ENCODE measurements around the gene RASAL2. TPM values are rescaled to one million over a fixed set of nuclear protein-coding genes. Genes with fewer than 3 reads are reported as not detected.
"Not testable (repeated sequence)": the region's sequence is repeated elsewhere in the genome, so short reads cannot be mapped to it uniquely, and the experiment has no call there.

The RASAL2 gene
- total and polyA plus RNA-seq, 10 donors = 0.42 to 24.4 (median 14.6) TPM

DNA sequence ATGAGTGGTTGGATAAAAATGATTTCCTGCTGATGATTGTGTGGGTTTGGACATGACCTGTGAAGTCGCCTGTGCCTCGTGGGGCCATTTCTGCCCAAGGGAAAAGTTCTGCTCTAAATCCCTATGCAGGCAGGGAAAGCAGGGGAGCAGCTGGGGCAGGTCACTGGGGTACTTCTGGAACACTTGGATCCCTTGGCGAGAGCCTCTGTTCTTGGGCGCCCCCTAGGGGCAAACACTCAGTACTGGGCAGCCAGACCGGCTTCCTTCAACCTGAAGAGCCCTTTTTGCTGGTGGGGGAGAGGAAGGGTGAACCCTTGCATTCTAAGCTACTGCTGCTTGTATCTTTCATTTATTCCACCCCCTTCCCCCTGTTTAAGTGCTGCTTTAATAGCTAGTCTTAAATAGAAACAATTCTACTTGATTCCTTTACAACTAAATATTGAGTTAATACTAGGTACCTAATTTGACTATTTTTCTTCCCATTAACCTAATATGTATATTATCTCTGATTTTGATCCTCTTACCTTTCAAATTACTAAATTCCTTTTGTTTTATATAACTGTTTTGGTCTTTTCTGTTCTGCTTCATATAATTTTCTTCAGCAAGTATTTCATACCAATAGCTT, 407.9 kb downstream of the RASAL2 start:
- peak; percentile 86 for DNase-seq
- Histone ChIP-seq H3K36me3 (no peaks in the 10 kb centered on the region), H3K9me3 (no peaks in the 10 kb centered on the region), H3K4me1 (peaks cover 0 to 11% (median 0%) of the 10 kb centered on the region in 6 donors), H3K4me3 (no peak overlapping the region), H3K27ac (no peak overlapping the region), H3K27me3 (replicated peaks in 1 of 7) (no peaks in the 10 kb centered on the region)
- 12 to 29% (median 22%) methylated on average over 5 of the region's 5 CpGs for WGBS, 5 donors
- intact Hi-C loops (cut with DNase I; ENCODE audit: low total_unique reads) = loop anchor here (5.0 kb wide), 1 partner anchor 205 kb away; no protein-coding TSS in a partner anchor
- no peak for TF ChIP-seq POLR2A (IDR thresholded peaks at IDR 0.05)
- TF ChIP-seq CTCF (IDR thresholded peaks at IDR 0.05 in 8 of 11, conservative IDR thresholded peaks at IDR 0.05 in 3 of 11) = peak in 10 of 11 experiments; percentile 30 to 88 (median 76)
- no peak for TF ChIP-seq POLR2AphosphoS5 (IDR thresholded peaks at IDR 0.05)

- no peak for DNase-seq
- Histone ChIP-seq H3K4me1 (peaks cover 0 to 11% (median 0%) of the 10 kb centered on the region in 6 donors), H3K9me3 (no peaks in the 10 kb centered on the region), H3K4me3 (no peak overlapping the region), H3K27me3 (replicated peaks in 1 of 7) (no peaks in the 10 kb centered on the region), H3K36me3 (no peaks in the 10 kb centered on the region), H3K27ac (no peak overlapping the region)
- WGBS, 5 donors = 88 to 92% (median 90%) methylated on average over 3 of the region's 3 CpGs
- intact Hi-C loops (cut with DNase I; ENCODE audit: low total_unique reads) = loop anchor here (5.0 kb wide), 1 partner anchor 205 kb away; no protein-coding TSS in a partner anchor
- TF ChIP-seq CTCF (IDR thresholded peaks at IDR 0.05 in 8 of 11, conservative IDR thresholded peaks at IDR 0.05 in 3 of 11) (no peak), POLR2A (IDR thresholded peaks at IDR 0.05) (no peak), POLR2AphosphoS5 (IDR thresholded peaks at IDR 0.05) (no peak)
These were observed 408.4 kb downstream of the RASAL2 start for GRCh38 chr1:178502330-178502714.

GRCh38 chr1:178502856-178503255, 409.0 kb downstream of the RASAL2 start:
- H3K9me3 ChIP-seq = no peaks in the 10 kb centered on the region
- H3K36me3 ChIP-seq = no peaks in the 10 kb centered on the region
- no peak overlapping the region for H3K27ac ChIP-seq
- TF ChIP-seq CTCF (IDR thresholded peaks at IDR 0.05 in 8 of 11, conservative IDR thresholded peaks at IDR 0.05 in 3 of 11) (no peak), POLR2A (IDR thresholded peaks at IDR 0.05) (no peak), POLR2AphosphoS5 (IDR thresholded peaks at IDR 0.05) (no peak)
- no peak for DNase-seq
- H3K4me3 ChIP-seq = no peak overlapping the region
- peaks cover 0 to 11% (median 0%) of the 10 kb centered on the region in 6 donors for H3K4me1 ChIP-seq
- WGBS, 5 donors = 82 to 97% (median 91%) methylated on average over 5 of the region's 5 CpGs
- intact Hi-C loops (cut with DNase I; ENCODE audit: low total_unique reads) = loop anchor here (5.0 kb wide), 1 partner anchor 206 kb away; no protein-coding TSS in a partner anchor
- H3K27me3 ChIP-seq (replicated peaks in 1 of 7) = no peaks in the 10 kb centered on the region

DNA sequence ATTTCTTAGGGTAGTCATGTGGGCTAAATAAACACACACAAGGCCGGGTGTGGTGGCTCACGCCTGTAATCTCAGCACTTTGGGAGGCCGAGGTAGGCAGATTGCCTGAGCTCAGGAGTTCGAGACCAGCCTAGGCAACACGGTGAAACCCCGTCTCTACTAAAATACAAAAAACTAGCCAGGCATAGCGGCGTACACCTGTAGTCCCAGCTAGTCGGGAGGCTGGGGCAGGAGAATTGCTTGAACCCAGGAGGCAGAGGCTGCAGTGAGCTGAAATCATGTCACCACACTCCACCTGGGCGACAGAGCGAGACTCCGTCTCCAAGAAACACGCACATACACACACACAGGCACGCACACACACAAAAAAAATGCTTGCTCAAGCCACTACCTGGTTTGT, 409.4 kb downstream of the RASAL2 start:
- H3K27me3 ChIP-seq (replicated peaks in 1 of 7); H3K27ac ChIP-seq; H3K9me3 ChIP-seq; H3K4me3 ChIP-seq; H3K36me3 ChIP-seq; DNase-seq: not testable (repeated sequence)
- WGBS, 5 donors = 90 to 96% (median 94%) methylated on average over 14 of the region's 14 CpGs
- H3K4me1 ChIP-seq = peaks cover 0 to 11% (median 0%) of the 10 kb centered on the region in 6 donors
- intact Hi-C loops (cut with DNase I; ENCODE audit: low total_unique reads) = loop anchor here (5.0 kb wide), 1 partner anchor 206 kb away; no protein-coding TSS in a partner anchor

Data from spleen (tissue), 11 donors.